ENCODE results near the gene CHRNA5.
"Not testable (repeated sequence)": the region's sequence is repeated elsewhere in the genome, so short reads cannot be mapped to it uniquely, and the experiment has no call there.

Gene CHRNA5

GRCh38 chr15:78564743-78565096, 600 bp upstream of the CHRNA5 start:
- FAIRE-seq (no peak), DNase-seq (ENCODE audit: low spot score) (no peak)

- DNase-seq (ENCODE audit: low spot score) = peak; percentile 57
- FAIRE-seq = peak; percentile 20
Observed at GRCh38 chr15:78565951-78566774, 843 bp downstream of the CHRNA5 start.

GRCh38 chr15:78567531-78567930, 2.2 kb downstream of the CHRNA5 start:
- DNase-seq (ENCODE audit: low spot score) (no peak), FAIRE-seq (no peak)

GRCh38 chr15:78570710-78571109, 5.4 kb downstream of the CHRNA5 start:
- no peak for DNase-seq (ENCODE audit: low spot score)
- no peak for FAIRE-seq

- FAIRE-seq = no peak
- no peak for DNase-seq (ENCODE audit: low spot score)
Observed at GRCh38 chr15:78571382-78571781, 6.1 kb downstream of the CHRNA5 start.

- DNase-seq (ENCODE audit: low spot score) = no peak
- FAIRE-seq = no peak
Observed at GRCh38 chr15:78573416-78573815, 8.1 kb downstream of the CHRNA5 start.

GRCh38 chr15:78574944-78575343, 9.6 kb downstream of the CHRNA5 start:
- no peak for FAIRE-seq

GRCh38 chr15:78597583-78597982, 32.3 kb downstream of the CHRNA5 start:
- no peak for DNase-seq (ENCODE audit: low spot score)
- no peak for FAIRE-seq

More at GRCh38 chr15:78574944-78575343, 9.6 kb downstream of the CHRNA5 start:
- no peak for DNase-seq (ENCODE audit: low spot score)

GRCh38 chr15:78598348-78598747, 33.0 kb downstream of the CHRNA5 start:
- FAIRE-seq (no peak), DNase-seq (ENCODE audit: low spot score) (no peak)

GRCh38 chr15:78599189-78599588, 33.9 kb downstream of the CHRNA5 start:
- DNase-seq (ENCODE audit: low spot score) (no peak), FAIRE-seq (no peak)

GRCh38 chr15:78603467-78603866, 38.1 kb downstream of the CHRNA5 start:
- no peak for FAIRE-seq
- DNase-seq (ENCODE audit: low spot score) = no peak

- DNase-seq (ENCODE audit: low spot score) = no peak
- no peak for FAIRE-seq
Observed at GRCh38 chr15:78604420-78604819, 39.1 kb downstream of the CHRNA5 start.

- FAIRE-seq (no peak), DNase-seq (ENCODE audit: low spot score) (no peak)
Observed at GRCh38 chr15:78605201-78605600, 39.9 kb downstream of the CHRNA5 start.

- DNase-seq (ENCODE audit: low spot score) (no peak), FAIRE-seq (no peak)
Observed at GRCh38 chr15:78605680-78606079, 40.4 kb downstream of the CHRNA5 start.

- not testable (repeated sequence) for FAIRE-seq; DNase-seq (ENCODE audit: low spot score)
Observed at GRCh38 chr15:78609551-78609950, 44.2 kb downstream of the CHRNA5 start.

- DNase-seq (ENCODE audit: low spot score) (no peak), FAIRE-seq (no peak)
Observed at GRCh38 chr15:78614021-78614420, 48.7 kb downstream of the CHRNA5 start.

- FAIRE-seq (no peak), DNase-seq (ENCODE audit: low spot score) (no peak)
Observed at GRCh38 chr15:78615151-78615589, 49.9 kb downstream of the CHRNA5 start.

- FAIRE-seq (no peak), DNase-seq (ENCODE audit: low spot score) (no peak)
Observed at GRCh38 chr15:78616506-78616905, 51.2 kb downstream of the CHRNA5 start.

GRCh38 chr15:78617076-78617475, 51.8 kb downstream of the CHRNA5 start:
- DNase-seq (ENCODE audit: low spot score) = no peak
- FAIRE-seq = no peak

- no peak for DNase-seq (ENCODE audit: low spot score)
- no peak for FAIRE-seq
Observed at GRCh38 chr15:78617516-78617915, 52.2 kb downstream of the CHRNA5 start.

- FAIRE-seq (peak; percentile 13), DNase-seq (ENCODE audit: low spot score) (no peak)
Observed at GRCh38 chr15:78618064-78618463, 52.7 kb downstream of the CHRNA5 start.

GRCh38 chr15:78618490-78618934, 53.2 kb downstream of the CHRNA5 start:
- FAIRE-seq = peak; percentile 80
- DNase-seq (ENCODE audit: low spot score) = peak; percentile 82
